Stimulated activated CD4-positive, alpha-beta T cell treated with anti-CD3 and anti-CD28 coated beads, Interleukin-1b, Interleukin-23, amount 100 ng/mL, for 1 hour (primary cell): ENCODE measurements around the gene SIPA1L3.

Experiments
- DNase-seq, 2 donors: peaks; one replicate each; pipeline ENCODE4 v3.0.0-alpha.2; 2020; ENCODE audit warnings: low read depth in 2 of 2

SIPA1L3 gene

GRCh38 chr19:38114651-38115050 lies 207.6 kb downstream of the SIPA1L3 start:
- no peak for DNase-seq

- no peak for DNase-seq
Measured at GRCh38 chr19:38115271-38115802, 208.3 kb downstream of the SIPA1L3 start.

- DNase-seq = no peak
Measured at GRCh38 chr19:38118176-38118575, 211.2 kb downstream of the SIPA1L3 start.

GRCh38 chr19:38120471-38121025 lies 213.5 kb downstream of the SIPA1L3 start:
- DNase-seq = no peak

- DNase-seq = no peak
Measured at GRCh38 chr19:38122402-38123093, 215.5 kb downstream of the SIPA1L3 start.

- no peak for DNase-seq
Measured at GRCh38 chr19:38125238-38125637, 218.2 kb downstream of the SIPA1L3 start.

GRCh38 chr19:38130399-38130798 lies 223.4 kb downstream of the SIPA1L3 start:
- DNase-seq = no peak

GRCh38 chr19:38132781-38133180 lies 225.8 kb downstream of the SIPA1L3 start:
- no peak for DNase-seq

GRCh38 chr19:38133319-38133718 lies 226.3 kb downstream of the SIPA1L3 start:
- no peak for DNase-seq

GRCh38 chr19:38134540-38135149 lies 227.6 kb downstream of the SIPA1L3 start:
- no peak for DNase-seq

- DNase-seq = no peak
Measured at GRCh38 chr19:38135150-38135998, 228.4 kb downstream of the SIPA1L3 start.

GRCh38 chr19:38139122-38139521 lies 232.1 kb downstream of the SIPA1L3 start:
- no peak for DNase-seq

- DNase-seq = no peak
Measured at GRCh38 chr19:38141108-38141507, 234.1 kb downstream of the SIPA1L3 start.

- DNase-seq = peak in 1 of 2 donors; percentile 7
Measured at GRCh38 chr19:38142176-38143035, 235.4 kb downstream of the SIPA1L3 start.

GRCh38 chr19:38143847-38144246 lies 236.8 kb downstream of the SIPA1L3 start:
- no peak for DNase-seq

- no peak for DNase-seq
Measured at GRCh38 chr19:38144667-38145066, 237.7 kb downstream of the SIPA1L3 start.

GRCh38 chr19:38145623-38146022 lies 238.6 kb downstream of the SIPA1L3 start:
- no peak for DNase-seq

- DNase-seq = no peak
Measured at GRCh38 chr19:38148337-38148736, 241.3 kb downstream of the SIPA1L3 start.

GRCh38 chr19:38149661-38150061 lies 242.7 kb downstream of the SIPA1L3 start:
- no peak for DNase-seq

GRCh38 chr19:38151242-38151641 lies 244.2 kb downstream of the SIPA1L3 start:
- DNase-seq = no peak
